GM21423 (cell line): ENCODE results near the gene ENO3.

Experiments used
- ATAC-seq: cut with Tn5 transposase; IDR thresholded peaks from one replicate; pipeline ENCODE4 v1.9.1; 2021; ENCODE audit warnings: mild to moderate bottlenecking, moderate library complexity; ENCODE audit not compliant: unreplicated experiment

Gene ENO3

DNA sequence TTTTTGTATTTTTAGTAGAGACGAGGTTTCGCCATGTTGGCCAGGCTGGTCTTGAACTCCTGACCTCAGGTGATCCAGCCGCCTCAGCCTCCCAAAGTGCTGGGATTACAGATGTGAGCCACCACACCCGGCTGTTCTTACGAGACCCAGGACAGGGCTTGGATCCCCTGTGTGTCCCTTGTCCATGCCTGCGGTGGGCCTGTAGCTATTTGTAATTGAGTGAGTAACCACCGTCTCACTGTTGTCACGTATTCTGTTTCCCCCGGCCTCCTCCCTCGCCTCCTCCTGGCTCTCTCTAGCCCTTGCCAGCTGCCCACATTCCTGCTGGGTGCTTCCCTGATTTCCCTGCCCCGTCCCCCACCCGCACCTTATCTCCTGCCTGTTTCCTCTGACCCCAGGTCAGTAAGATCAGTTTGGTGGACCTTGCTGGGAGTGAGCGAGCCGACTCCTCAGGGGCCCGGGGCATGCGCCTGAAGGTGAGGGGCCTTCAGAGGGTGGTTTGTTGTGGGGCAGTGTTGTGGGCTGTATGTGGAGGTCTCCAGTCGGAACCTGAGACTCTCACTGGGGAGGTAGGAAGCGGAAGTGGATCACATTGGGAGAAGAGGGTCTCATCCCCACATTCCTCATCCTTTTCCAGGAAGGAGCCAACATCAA, 52.4 kb downstream of the ENO3 start:
- ATAC-seq = no peak
